ENCODE measurements around the gene TRPT1. TPM values are rescaled to one million over a fixed set of nuclear protein-coding genes. Genes with fewer than 3 reads are reported as not detected.

The TRPT1 gene
- total and polyA plus RNA-seq, 9 of the 15 experiments (the other 6 are each of a cell fraction or from before 2014, with no cell fraction given): 4.6 to 41.7 (median 23.1) TPM

DNA sequence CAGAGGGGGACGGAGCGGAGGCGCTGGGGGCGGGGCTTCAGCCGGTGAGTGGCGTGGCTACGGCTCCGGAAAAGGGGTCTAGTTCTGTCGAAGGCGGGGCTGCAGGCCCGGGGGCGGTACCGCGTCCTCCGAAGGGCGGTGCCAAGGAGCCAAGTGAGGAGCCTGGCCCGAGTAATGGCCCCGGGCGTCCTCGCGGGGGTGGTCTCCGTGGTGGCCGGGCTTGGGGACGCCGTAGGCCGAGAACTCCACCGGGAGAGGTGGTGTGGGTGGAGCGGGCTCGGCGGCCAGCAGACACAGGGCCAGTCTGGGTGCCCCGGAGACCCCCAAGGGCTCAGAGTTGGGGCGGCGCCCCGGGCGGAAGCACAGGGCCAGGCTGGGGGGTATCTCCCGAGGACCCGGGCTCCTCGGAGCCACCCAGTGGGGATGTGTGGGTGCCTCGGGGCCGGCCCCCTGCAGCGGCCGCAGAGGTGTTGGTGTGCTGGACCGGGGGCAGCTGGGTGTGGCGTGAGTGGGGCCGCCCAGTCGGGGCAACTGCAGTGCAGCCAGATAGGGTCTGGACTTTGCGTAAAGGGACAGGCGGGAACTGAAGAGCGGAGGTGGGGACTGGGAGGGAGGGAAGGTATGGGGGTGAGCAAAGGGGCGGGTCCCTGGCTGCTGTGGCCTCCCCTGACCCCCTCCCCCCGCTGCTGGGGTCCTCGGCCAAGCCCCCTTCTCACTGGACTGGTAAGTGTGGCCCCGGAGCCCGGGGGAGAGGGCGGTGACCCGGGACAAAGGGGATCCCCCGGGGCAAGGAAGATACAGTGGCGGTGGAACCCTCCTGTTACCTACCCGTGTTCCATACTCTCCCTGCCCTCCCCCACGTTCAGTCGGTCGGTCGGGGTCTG lies 15.7 kb upstream of the TRPT1 start (continued):
- TF ChIP-seq MBD2 (IDR thresholded peaks at IDR 0.05; ENCODE audit: borderline replicate concordance, low read depth) (peak; percentile 32; the same call in 1 of the 2 replicates), EHMT2 (IDR thresholded peaks at IDR 0.05) (no peak), ZNF408 (CRISPR knock-in tag; IDR thresholded peaks at IDR 0.05; ENCODE audit: low read depth) (no peak), RHOXF2B (CRISPR knock-in tag; conservative IDR thresholded peaks at IDR 0.05) (no peak), ETV6 (IDR thresholded peaks at IDR 0.05; ENCODE audit: borderline replicate concordance in 1 of 2, low read depth in 2 of 2, low read length in 1 of 2) (no peak), ETV6 (CRISPR knock-in tag; IDR thresholded peaks at IDR 0.05; ENCODE audit: borderline replicate concordance) (no peak), TEAD2 (tag; IDR thresholded peaks at IDR 0.05) (no peak), DPF2 (IDR thresholded peaks at IDR 0.05) (no peak), MIER1 (IDR thresholded peaks at IDR 0.05; ENCODE audit: low read depth) (no peak), ATF7 (IDR thresholded peaks at IDR 0.05) (no peak), TCF7 (IDR thresholded peaks at IDR 0.05; ENCODE audit: borderline replicate concordance) (no peak), RFX7 (CRISPR knock-in tag; IDR thresholded peaks at IDR 0.05) (no peak), MYNN (IDR thresholded peaks at IDR 0.05) (0 out of 2 replicates have a peak, but pooled peaks have one; percentile 43), MYNN (CRISPR knock-in tag; IDR thresholded peaks at IDR 0.05) (no peak), HSF4 (CRISPR knock-in tag; IDR thresholded peaks at IDR 0.05; ENCODE audit: borderline replicate concordance) (no peak), FOXM1 (IDR thresholded peaks at IDR 0.05; ENCODE audit: low read depth) (no peak), FOXM1 (CRISPR knock-in tag; IDR thresholded peaks at IDR 0.05; ENCODE audit: low read depth) (no peak), ELK3 (CRISPR knock-in tag; IDR thresholded peaks at IDR 0.05) (no peak), CBX3 (IDR thresholded peaks at IDR 0.05; ENCODE audit: borderline replicate concordance in 1 of 2, low read length in 2 of 2) (no peak), ZNF282 (CRISPR knock-in tag; IDR thresholded peaks at IDR 0.05) (no peak), DNMT1 (IDR thresholded peaks at IDR 0.05) (no peak), SP1 (CRISPR knock-in tag; IDR thresholded peaks at IDR 0.05) (peak; percentile 5; the same call in 1 of the 2 replicates), ZNF436 (CRISPR knock-in tag; IDR thresholded peaks at IDR 0.05) (no peak), ZNF12 (CRISPR knock-in tag; IDR thresholded peaks at IDR 0.05) (no peak)
- TF ChIP-seq, protein P1, sequence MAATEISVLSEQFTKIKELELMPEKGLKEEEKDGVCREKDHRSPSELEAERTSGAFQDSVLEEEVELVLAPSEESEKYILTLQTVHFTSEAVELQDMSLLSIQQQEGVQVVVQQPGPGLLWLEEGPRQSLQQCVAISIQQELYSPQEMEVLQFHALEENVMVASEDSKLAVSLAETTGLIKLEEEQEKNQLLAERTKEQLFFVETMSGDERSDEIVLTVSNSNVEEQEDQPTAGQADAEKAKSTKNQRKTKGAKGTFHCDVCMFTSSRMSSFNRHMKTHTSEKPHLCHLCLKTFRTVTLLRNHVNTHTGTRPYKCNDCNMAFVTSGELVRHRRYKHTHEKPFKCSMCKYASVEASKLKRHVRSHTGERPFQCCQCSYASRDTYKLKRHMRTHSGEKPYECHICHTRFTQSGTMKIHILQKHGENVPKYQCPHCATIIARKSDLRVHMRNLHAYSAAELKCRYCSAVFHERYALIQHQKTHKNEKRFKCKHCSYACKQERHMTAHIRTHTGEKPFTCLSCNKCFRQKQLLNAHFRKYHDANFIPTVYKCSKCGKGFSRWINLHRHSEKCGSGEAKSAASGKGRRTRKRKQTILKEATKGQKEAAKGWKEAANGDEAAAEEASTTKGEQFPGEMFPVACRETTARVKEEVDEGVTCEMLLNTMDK (IDR thresholded peaks at IDR 0.05; ENCODE audit: borderline replicate concordance, insufficient read depth, low read depth, low read length, poor library complexity, severe bottlenecking): no peak
- TF ChIP-seq, protein P2, sequence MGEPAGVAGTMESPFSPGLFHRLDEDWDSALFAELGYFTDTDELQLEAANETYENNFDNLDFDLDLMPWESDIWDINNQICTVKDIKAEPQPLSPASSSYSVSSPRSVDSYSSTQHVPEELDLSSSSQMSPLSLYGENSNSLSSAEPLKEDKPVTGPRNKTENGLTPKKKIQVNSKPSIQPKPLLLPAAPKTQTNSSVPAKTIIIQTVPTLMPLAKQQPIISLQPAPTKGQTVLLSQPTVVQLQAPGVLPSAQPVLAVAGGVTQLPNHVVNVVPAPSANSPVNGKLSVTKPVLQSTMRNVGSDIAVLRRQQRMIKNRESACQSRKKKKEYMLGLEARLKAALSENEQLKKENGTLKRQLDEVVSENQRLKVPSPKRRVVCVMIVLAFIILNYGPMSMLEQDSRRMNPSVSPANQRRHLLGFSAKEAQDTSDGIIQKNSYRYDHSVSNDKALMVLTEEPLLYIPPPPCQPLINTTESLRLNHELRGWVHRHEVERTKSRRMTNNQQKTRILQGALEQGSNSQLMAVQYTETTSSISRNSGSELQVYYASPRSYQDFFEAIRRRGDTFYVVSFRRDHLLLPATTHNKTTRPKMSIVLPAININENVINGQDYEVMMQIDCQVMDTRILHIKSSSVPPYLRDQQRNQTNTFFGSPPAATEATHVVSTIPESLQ (CRISPR knock-in tag; IDR thresholded peaks at IDR 0.05): no peak
